ENCODE results near the gene TCFL5.

TCFL5 gene

DNA sequence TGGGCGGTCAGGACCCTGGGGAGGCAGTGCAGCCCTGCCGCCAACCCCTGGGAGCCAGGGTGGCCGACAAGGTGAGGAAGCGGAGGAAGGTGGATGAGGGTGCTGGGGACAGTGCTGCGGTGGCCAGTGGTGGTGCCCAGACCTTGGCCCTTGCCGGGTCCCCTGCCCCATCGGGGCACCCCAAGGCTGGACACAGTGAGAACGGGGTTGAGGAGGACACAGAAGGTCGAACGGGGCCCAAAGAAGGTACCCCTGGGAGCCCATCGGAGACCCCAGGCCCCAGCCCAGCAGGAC, 48.8 kb downstream of the TCFL5 start:
- Mint-ChIP-seq H3K27ac (no peak overlapping the region), H3K36me3 (ENCODE audit: low read depth) (peaks cover 7% of the 10 kb centered on the region), H3K27me3 (ENCODE audit: low read depth) (peaks cover 19% of the 10 kb centered on the region), H3K4me3 (peak overlapping the region in 1 of 3 experiments; percentile 34), H3K9me3 (no peaks in the 10 kb centered on the region), H3K4me1 (peaks cover 8% of the 10 kb centered on the region)
- TF ChIP-seq, protein P1, sequence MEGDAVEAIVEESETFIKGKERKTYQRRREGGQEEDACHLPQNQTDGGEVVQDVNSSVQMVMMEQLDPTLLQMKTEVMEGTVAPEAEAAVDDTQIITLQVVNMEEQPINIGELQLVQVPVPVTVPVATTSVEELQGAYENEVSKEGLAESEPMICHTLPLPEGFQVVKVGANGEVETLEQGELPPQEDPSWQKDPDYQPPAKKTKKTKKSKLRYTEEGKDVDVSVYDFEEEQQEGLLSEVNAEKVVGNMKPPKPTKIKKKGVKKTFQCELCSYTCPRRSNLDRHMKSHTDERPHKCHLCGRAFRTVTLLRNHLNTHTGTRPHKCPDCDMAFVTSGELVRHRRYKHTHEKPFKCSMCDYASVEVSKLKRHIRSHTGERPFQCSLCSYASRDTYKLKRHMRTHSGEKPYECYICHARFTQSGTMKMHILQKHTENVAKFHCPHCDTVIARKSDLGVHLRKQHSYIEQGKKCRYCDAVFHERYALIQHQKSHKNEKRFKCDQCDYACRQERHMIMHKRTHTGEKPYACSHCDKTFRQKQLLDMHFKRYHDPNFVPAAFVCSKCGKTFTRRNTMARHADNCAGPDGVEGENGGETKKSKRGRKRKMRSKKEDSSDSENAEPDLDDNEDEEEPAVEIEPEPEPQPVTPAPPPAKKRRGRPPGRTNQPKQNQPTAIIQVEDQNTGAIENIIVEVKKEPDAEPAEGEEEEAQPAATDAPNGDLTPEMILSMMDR (IDR thresholded peaks at IDR 0.05; ENCODE audit: unreplicated experiment in 3 of 3), result no peak

DNA sequence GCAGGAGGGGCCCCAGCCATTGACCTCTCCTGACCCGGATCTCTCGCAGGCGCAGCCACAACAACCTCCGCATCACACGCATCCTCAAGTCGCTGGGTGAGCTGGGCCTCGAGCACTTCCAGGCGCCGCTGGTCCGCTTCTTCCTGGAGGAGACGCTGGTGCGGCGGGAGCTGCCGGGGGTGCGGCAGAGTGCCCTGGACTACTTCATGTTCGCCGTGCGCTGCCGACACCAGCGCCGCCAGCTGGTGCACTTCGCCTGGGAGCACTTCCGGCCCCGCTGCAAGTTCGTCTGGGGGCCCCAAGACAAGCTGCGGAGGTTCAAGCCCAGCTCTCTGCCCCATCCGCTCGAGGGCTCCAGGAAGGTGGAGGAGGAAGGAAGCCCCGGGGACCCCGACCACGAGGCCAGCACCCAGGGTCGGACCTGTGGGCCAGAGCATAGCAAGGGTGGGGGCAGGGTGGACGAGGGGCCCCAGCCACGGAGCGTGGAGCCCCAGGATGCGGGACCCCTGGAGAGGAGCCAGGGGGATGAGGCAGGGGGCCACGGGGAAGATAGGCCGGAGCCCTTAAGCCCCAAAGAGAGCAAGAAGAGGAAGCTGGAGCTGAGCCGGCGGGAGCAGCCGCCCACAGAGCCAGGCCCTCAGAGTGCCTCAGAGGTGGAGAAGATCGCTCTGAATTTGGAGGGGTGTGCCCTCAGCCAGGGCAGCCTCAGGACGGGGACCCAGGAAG, 49.3 kb downstream of the TCFL5 start:
- TF ChIP-seq, protein P1 (IDR thresholded peaks at IDR 0.05; ENCODE audit: unreplicated experiment in 3 of 3), result no peak
- Mint-ChIP-seq H3K27ac (no peak overlapping the region), H3K9me3 (no peaks in the 10 kb centered on the region), H3K36me3 (ENCODE audit: low read depth) (peaks cover 7% of the 10 kb centered on the region), H3K4me3 (peak overlapping the region in 1 of 3 experiments; percentile 34), H3K4me1 (peaks cover 8% of the 10 kb centered on the region), H3K27me3 (ENCODE audit: low read depth) (peaks cover 19% of the 10 kb centered on the region)

DNA sequence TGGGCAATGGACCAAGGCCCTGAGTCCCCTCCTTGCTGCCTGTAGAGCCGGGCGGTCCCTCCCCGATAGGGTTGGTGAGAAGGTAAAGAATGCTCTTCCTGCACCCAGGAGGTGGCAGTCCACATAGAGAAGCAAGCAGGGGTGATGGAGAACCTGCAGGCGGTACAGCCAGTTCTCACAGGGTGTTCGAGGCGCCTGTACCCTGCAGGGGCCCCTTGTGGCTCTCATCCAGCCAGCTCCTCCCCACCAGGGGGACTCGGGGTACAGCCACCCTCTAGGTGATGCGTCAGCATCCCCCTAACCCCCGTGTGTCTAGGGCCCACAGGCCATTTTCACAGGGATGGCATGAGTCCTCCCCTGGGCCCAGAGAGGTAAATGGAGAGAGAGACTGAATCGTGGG, 49.9 kb downstream of the TCFL5 start:
- no peaks in the 10 kb centered on the region for H3K9me3 Mint-ChIP-seq
- peaks cover 19% of the 10 kb centered on the region for H3K27me3 Mint-ChIP-seq (ENCODE audit: low read depth)
- H3K27ac Mint-ChIP-seq, result no peak overlapping the region
- TF ChIP-seq, protein P1 (IDR thresholded peaks at IDR 0.05; ENCODE audit: unreplicated experiment in 3 of 3), result no peak
- H3K4me1 Mint-ChIP-seq, result peaks cover 8% of the 10 kb centered on the region
- peaks cover 7% of the 10 kb centered on the region for H3K36me3 Mint-ChIP-seq (ENCODE audit: low read depth)
- no peak overlapping the region for H3K4me3 Mint-ChIP-seq

DNA sequence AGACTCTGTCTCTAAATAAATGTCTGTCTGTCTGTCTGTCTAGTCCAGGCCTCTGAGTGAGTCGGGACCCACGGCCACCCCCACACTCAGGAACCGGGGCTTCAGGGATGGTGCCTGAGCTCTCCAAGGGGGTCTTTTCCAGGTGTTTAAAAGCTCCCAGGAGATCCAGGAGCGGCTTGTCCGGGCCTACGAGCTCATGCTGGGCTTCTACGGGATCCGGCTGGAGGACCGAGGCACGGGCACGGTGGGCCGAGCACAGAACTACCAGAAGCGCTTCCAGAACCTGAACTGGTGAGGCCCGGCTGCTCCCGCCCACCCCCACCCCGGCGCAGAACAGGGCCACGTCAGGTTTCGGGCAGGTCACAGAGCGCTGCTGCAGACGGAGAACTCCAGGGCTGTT, 50.3 kb downstream of the TCFL5 start:
- H3K9me3 Mint-ChIP-seq, result no peaks in the 10 kb centered on the region
- H3K27me3 Mint-ChIP-seq (ENCODE audit: low read depth), result peaks cover 19% of the 10 kb centered on the region
- no peak overlapping the region for H3K4me3 Mint-ChIP-seq
- TF ChIP-seq, protein P1 (IDR thresholded peaks at IDR 0.05; ENCODE audit: unreplicated experiment in 3 of 3), result no peak
- peaks cover 8% of the 10 kb centered on the region for H3K4me1 Mint-ChIP-seq
- peaks cover 7% of the 10 kb centered on the region for H3K36me3 Mint-ChIP-seq (ENCODE audit: low read depth)
- no peak overlapping the region for H3K27ac Mint-ChIP-seq

DNA sequence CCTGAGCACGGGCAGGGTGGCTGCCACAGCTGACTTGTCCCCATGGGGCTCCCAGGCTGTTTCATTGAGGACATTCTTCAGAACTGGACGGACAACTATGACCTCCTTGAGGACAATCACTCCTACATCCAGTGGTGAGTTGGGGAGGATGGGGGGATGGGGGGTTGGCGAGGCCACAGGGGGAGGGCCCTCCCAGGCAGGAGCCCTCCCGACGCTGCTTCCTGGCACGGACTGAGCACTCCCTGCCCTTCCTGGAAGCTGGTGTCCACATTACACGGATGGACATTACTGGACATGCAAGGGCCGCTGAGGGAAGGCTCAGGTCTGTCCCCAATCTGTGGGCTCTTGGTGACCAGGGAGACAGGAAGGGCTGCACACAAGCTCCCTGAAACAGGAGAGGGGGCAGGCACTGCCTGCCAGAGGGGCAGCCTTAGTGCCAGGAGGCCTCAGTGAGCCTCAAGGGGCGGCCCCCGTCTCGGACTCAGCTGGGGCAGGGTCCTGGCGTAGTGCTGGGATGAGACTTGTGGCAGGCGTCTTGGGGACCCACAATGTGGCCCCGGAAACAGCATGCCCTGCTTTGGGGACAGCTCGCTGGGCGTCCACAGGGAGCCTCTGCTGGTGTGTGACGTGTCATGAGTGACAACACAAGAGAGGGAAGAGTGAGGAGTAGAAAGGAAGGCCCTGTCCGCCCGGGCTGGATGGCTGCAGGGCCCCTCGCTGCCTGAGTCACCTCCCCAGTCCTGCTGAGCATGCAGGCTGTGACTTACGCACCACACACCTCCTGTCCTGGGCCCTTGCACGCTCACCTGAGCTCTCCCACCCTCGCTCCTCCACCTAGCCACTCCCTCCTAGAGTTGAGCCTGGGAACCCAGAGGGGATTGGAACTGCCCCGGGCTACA, 51.8 kb downstream of the TCFL5 start:
- H3K4me3 Mint-ChIP-seq, result no peak overlapping the region
- no peak overlapping the region for H3K27ac Mint-ChIP-seq
- peaks cover 7% of the 10 kb centered on the region for H3K36me3 Mint-ChIP-seq (ENCODE audit: low read depth)
- H3K4me1 Mint-ChIP-seq, result no peaks in the 10 kb centered on the region
- TF ChIP-seq, protein P1 (IDR thresholded peaks at IDR 0.05; ENCODE audit: unreplicated experiment in 3 of 3), result no peak
- peaks cover 4% of the 10 kb centered on the region for H3K27me3 Mint-ChIP-seq (ENCODE audit: low read depth)
- H3K9me3 Mint-ChIP-seq, result no peaks in the 10 kb centered on the region
